Measurements from ENCODE around the gene BRI3.

Gene BRI3

GRCh38 chr7:98265841-98266271 is 15.6 kb upstream of the BRI3 start:
- H3K4me3 ChIP-seq (ENCODE audit: low read depth, low read length) = no peak overlapping the region
- in situ Hi-C loops (cut with HindIII; ENCODE audit: low sequenced_read_pairs) = no loop called here
- no peak for TF ChIP-seq CTCF (IDR thresholded peaks at IDR 0.05; ENCODE audit: low read depth, low read length)
- peak; percentile 33 for DNase-seq (ENCODE audit: low read depth, low spot score)

GRCh38 chr7:98266840-98267239 is 14.6 kb upstream of the BRI3 start:
- in situ Hi-C loops (cut with HindIII; ENCODE audit: low sequenced_read_pairs) = no loop called here
- peak; percentile 23 for DNase-seq (ENCODE audit: low read depth, low spot score)
- H3K4me3 ChIP-seq (ENCODE audit: low read depth, low read length) = no peak overlapping the region
- TF ChIP-seq CTCF (IDR thresholded peaks at IDR 0.05; ENCODE audit: low read depth, low read length) = peak; percentile 46

GRCh38 chr7:98267303-98267702 is 14.2 kb upstream of the BRI3 start:
- in situ Hi-C loops (cut with HindIII; ENCODE audit: low sequenced_read_pairs) = no loop called here
- no peak overlapping the region for H3K4me3 ChIP-seq (ENCODE audit: low read depth, low read length)
- no peak for DNase-seq (ENCODE audit: low read depth, low spot score)
- no peak for TF ChIP-seq CTCF (IDR thresholded peaks at IDR 0.05; ENCODE audit: low read depth, low read length)

- no peak for TF ChIP-seq CTCF (IDR thresholded peaks at IDR 0.05; ENCODE audit: low read depth, low read length)
- in situ Hi-C loops (cut with HindIII; ENCODE audit: low sequenced_read_pairs) = no loop called here
- no peak for DNase-seq (ENCODE audit: low read depth, low spot score)
Measured at GRCh38 chr7:98276241-98276761, 5.2 kb upstream of the BRI3 start.

GRCh38 chr7:98278408-98278807 is 3.1 kb upstream of the BRI3 start:
- TF ChIP-seq CTCF (IDR thresholded peaks at IDR 0.05; ENCODE audit: low read depth, low read length) = no peak
- DNase-seq (ENCODE audit: low read depth, low spot score) = no peak
- no peak overlapping the region for H3K4me3 ChIP-seq (ENCODE audit: low read depth, low read length)
- in situ Hi-C loops (cut with HindIII; ENCODE audit: low sequenced_read_pairs) = no loop called here

More at GRCh38 chr7:98276241-98276761, 5.2 kb upstream of the BRI3 start:
- H3K4me3 ChIP-seq (ENCODE audit: low read depth, low read length) = no peak overlapping the region

- no peak for DNase-seq (ENCODE audit: low read depth, low spot score)
- in situ Hi-C loops (cut with HindIII; ENCODE audit: low sequenced_read_pairs) = no loop called here
- TF ChIP-seq CTCF (IDR thresholded peaks at IDR 0.05; ENCODE audit: low read depth, low read length) = no peak
- H3K4me3 ChIP-seq (ENCODE audit: low read depth, low read length) = no peak overlapping the region
Measured at GRCh38 chr7:98278936-98279335, 2.5 kb upstream of the BRI3 start.

GRCh38 chr7:98280296-98280695 is 1.2 kb upstream of the BRI3 start:
- in situ Hi-C loops (cut with HindIII; ENCODE audit: low sequenced_read_pairs) = no loop called here
- DNase-seq (ENCODE audit: low read depth, low spot score) = no peak
- peak overlapping the region; percentile 57 for H3K4me3 ChIP-seq (ENCODE audit: low read depth, low read length)

More at GRCh38 chr7:98280296-98280695, 1.2 kb upstream of the BRI3 start:
- TF ChIP-seq CTCF (IDR thresholded peaks at IDR 0.05; ENCODE audit: low read depth, low read length) = no peak

All from astrocyte of the spinal cord (primary cell).